DOHH2 (cell line): ENCODE results near the gene VARS2.
"Not testable (repeated sequence)": the region's sequence is repeated elsewhere in the genome, so short reads cannot be mapped to it uniquely, and the experiment has no call there.

Source experiments
- EZH2phosphoT487 ChIP-seq: fragments of 200-600 bp; sonication (generic); IDR thresholded peaks from 2 replicates; pipeline ENCODE4 v1.6.1; 2017; ENCODE audit warnings: borderline replicate concordance, mild to moderate bottlenecking, antibody characterized with exemption, low read length, moderate library complexity, mixed read lengths
- TF ChIP-seq, protein P1 (sequence below): fragments of 200-600 bp; sonication (generic); IDR thresholded peaks from one replicate; pipeline ENCODE4 v1.5.1; 2014; ENCODE audit warnings: antibody characterized with exemption, mild to moderate bottlenecking, low read depth, low read length; ENCODE audit not compliant: poor library complexity, severe bottlenecking

GRCh38 chr6:30910473-30910872 is 3.6 kb upstream of the VARS2 start:
- TF ChIP-seq, protein P1, sequence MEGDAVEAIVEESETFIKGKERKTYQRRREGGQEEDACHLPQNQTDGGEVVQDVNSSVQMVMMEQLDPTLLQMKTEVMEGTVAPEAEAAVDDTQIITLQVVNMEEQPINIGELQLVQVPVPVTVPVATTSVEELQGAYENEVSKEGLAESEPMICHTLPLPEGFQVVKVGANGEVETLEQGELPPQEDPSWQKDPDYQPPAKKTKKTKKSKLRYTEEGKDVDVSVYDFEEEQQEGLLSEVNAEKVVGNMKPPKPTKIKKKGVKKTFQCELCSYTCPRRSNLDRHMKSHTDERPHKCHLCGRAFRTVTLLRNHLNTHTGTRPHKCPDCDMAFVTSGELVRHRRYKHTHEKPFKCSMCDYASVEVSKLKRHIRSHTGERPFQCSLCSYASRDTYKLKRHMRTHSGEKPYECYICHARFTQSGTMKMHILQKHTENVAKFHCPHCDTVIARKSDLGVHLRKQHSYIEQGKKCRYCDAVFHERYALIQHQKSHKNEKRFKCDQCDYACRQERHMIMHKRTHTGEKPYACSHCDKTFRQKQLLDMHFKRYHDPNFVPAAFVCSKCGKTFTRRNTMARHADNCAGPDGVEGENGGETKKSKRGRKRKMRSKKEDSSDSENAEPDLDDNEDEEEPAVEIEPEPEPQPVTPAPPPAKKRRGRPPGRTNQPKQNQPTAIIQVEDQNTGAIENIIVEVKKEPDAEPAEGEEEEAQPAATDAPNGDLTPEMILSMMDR = not testable (repeated sequence)
- TF ChIP-seq EZH2phosphoT487 = not testable (repeated sequence)
